GM21381 (cell line): ENCODE results near the gene SEC11A.
"Not testable (repeated sequence)": the region's sequence is repeated elsewhere in the genome, so short reads cannot be mapped to it uniquely, and the experiment has no call there.

ENCODE experiments used
- ATAC-seq: cut with Tn5 transposase; IDR thresholded peaks from one replicate; pipeline ENCODE4 v1.9.1; 2021; ENCODE audit warnings: mild to moderate bottlenecking, moderate library complexity; ENCODE audit not compliant: unreplicated experiment

The SEC11A gene

GRCh38 chr15:84740691-84741090 is 24.8 kb upstream of the SEC11A start:
- ATAC-seq: no peak

- no peak for ATAC-seq
Measured at GRCh38 chr15:84737005-84737404, 21.1 kb upstream of the SEC11A start.

GRCh38 chr15:84736375-84736774 is 20.4 kb upstream of the SEC11A start:
- ATAC-seq: peak; percentile 51

DNA sequence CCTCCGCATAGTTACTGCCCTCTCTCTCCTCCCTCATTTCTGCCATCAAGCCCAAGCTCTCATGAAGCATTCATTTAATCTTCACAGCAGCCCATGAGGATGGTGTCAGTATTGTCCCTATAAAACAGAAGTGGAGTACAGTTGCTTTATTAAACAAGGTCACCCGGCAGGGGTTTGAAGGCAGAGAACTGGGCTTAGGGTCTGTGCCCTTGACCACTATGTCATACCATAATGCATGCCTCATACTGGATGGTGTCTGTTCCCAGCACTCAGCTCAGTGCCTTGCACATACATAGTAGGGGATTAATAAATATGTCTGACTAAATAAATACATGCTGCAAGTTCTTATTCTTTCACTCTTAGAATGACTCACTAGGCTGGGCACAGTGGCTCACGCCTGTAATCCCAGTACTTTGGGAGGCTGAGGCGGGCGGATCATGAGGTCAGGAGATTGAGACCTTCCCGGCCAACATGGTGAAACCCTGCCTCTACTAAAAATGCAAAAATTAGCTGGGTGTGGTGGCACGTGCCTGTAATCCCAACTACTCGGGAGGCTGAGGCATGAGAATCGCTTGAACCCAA is 19.6 kb upstream of the SEC11A start:
- peak; percentile 31 for ATAC-seq

GRCh38 chr15:84734794-84735479 is 19.0 kb upstream of the SEC11A start:
- peak; percentile 64 for ATAC-seq

DNA sequence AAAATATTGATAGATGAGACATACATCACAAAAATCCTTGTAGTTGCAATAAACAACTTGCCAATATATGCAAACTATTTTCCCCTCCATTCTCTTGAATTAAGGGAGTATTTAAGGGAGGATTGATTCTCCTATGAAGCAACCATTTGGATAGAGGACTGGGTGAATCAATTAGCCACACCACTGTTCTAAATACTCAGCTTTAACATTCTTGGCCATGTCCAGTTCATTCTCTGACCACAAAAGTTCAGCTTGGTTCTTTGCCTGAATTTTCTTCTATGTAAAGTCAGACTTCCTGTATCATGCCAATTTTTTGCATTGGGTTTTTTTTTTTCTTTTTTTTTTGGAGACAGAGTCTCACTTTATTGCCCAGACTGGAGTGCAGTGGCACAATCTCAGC is 15.8 kb upstream of the SEC11A start:
- no peak for ATAC-seq

DNA sequence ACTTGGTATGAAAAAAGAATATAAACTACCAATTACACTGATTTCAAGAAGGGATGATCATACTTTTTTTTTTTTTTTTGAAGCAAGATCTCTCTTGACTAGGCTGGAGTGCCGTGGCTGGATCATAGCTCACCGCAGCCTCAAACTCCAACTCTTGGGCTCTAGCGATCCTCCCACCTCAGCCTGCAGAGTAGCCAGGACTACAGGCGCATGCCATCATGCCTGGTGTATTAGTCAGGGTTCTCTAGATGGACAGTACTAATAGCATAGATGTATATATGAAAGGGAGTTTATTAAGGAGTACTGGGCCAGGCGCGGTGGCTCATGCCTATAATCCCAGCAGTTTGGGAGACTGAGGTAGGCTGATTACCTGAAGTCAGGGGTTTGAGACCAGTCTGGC is 11.5 kb upstream of the SEC11A start:
- ATAC-seq: no peak

GRCh38 chr15:84725001-84725491 is 9.1 kb upstream of the SEC11A start:
- ATAC-seq: peak; percentile 55

- ATAC-seq: no peak
Measured at GRCh38 chr15:84722628-84723027, 6.7 kb upstream of the SEC11A start.

- no peak for ATAC-seq
Measured at GRCh38 chr15:84721371-84721770, 5.4 kb upstream of the SEC11A start.

DNA sequence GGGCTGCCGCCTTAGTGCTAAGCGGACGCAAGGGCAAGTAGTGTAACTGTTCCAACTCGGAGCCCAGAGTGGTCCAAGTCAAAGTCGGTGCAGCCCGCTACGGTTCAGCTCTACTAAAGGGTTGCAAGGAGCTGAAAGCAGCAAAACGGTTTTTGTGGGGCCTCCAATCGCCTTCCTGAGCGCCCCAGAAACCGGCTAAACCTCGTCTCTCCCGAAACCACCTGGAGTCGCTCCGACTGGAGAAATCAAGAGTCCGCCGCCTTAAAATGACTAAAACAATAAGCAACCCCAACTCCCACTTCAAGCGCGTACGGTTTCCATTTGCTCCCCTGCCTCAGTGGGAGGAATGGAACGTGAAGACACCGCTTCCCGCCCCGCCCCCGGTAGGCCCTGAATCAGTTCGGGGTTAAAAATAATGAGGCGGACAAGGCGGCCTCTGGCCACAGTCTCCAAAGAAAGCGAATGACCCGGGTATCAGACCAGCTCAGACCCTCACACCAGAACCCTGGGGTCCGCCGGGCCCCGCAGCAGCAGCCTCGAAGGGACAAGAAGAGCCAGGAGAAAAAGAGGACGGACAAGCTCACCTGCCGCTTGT is 401 bp downstream of the SEC11A start:
- ATAC-seq: no peak

DNA sequence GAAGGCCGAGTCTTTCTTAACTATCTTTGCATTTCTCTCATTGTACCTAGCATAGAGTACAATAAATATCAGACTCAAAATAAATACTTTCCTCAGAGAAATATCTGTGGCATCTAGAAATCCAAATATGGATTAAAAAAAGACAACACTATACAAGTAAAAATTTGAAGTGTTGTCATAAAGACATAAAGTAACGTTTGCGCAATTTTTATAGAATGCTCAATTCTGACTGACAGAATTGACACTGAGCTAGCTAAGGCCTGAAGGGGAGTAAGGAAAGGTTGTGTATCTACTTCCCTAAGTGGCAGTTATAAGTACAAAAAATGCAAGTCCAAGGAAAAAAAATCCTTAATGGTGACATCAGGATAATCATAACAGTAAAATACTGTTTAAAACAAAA is 1.1 kb downstream of the SEC11A start:
- no peak for ATAC-seq

DNA sequence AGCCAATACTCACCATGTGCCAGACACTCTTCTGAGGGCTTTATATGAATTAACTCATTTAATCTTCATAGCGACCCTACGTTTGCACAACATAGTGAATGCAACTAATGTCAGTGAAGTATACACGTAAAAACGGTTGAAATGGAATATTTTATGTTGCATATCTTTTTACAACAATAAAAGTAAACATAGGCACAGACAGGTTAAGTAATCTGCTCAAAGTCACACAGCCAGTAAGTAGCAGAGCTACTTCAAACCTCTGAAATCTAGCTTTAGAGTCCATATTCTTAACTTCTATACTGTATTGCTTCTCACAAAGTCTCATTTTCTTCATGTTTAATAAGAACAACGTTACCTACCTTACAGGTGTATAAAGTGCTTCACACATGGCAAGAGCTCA is 1.6 kb downstream of the SEC11A start:
- no peak for ATAC-seq

DNA sequence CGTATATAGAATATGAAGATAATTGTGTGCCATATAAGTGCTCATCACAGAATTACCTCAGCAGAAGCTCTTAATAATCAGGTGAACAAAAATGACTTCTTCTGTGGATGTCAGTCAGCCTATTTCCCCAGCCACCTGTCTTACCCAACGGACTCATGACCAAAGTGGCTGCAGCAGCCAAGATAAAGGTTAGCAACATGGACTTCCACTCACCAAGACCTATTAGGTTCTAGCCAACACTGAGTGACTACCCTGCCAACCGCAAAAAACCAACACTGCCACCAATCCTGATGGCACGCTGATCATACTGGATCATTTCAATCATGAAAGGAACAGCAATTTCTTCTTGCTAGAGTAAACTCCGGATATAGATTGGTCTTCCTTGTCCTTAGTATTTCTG is 12.1 kb downstream of the SEC11A start:
- ATAC-seq: no peak

- no peak for ATAC-seq
Measured at GRCh38 chr15:84702961-84703482, 12.9 kb downstream of the SEC11A start.

GRCh38 chr15:84699538-84700191 is 16.3 kb downstream of the SEC11A start:
- no peak for ATAC-seq

- ATAC-seq: no peak
Measured at GRCh38 chr15:84697236-84697990, 18.5 kb downstream of the SEC11A start.

DNA sequence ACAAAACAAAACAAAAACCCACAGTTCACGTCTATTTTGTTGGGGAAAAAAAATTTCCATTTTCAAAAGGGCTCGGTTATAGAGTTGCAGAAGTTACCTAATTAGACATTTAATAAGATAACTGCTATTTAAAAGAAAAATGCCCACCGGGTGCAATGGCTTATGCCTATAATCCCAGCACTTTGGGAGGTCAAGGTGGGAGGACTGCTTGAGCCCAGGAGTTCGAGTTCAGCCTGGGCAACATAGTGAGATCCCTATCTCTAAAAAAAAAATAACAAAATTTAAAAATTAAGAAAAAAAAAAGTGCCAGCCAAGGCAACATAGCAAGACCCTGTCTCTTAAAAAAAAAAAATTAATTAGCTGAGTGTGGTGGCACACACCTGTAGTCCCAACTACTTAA is 19.2 kb downstream of the SEC11A start:
- no peak for ATAC-seq

DNA sequence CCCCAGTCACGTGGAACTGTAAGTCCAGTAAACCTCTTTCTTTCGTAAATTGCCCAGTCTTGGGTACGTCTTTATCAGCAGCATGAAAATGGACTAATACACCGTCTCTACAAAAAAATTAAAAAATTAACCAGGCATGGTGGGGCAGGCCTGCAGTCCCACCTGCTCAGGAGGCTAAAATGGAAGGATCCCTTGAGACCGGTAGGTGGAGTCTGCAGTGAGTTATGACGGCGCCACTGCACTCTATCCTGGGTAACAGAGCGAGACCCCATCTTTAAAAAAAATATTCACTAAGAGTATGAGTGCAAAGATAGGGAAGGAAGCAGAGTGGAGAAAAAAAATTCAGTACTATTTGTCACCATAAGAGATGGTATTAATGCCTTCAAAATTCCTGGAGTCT is 25.6 kb downstream of the SEC11A start:
- no peak for ATAC-seq

DNA sequence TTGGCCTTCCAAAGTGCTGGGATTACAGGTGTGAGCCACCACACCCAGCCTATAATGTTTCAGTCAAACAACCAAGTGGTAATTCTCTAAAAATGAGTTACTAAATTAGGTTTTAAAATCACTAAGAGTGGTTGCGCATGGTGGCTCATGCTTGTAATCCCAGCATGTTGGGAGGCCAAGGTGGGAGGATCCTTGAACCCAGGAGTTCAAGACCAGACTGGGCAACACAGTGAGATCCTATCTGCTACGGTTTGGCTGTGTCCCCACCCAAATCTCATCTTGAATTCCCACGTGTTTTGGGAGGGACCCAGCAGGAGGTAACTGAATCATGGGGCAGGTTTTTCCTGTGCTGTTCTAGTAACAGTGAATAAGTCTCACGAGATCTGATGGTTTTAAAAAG is 26.1 kb downstream of the SEC11A start:
- no peak for ATAC-seq

- ATAC-seq: not testable (repeated sequence)
Measured at GRCh38 chr15:84686446-84686845, 29.5 kb downstream of the SEC11A start.
